Stimulated activated naive CD4-positive, alpha-beta T cell treated with Interleukin-2 at 50 U/mL for 16 hours (primary cell): Measurements from ENCODE around the gene MEGF11.

Experiments used
- DNase-seq: peaks from one replicate; lab custom pipeline; 2025; lab: John Stamatoyannopoulos, UW

MEGF11 gene

DNA sequence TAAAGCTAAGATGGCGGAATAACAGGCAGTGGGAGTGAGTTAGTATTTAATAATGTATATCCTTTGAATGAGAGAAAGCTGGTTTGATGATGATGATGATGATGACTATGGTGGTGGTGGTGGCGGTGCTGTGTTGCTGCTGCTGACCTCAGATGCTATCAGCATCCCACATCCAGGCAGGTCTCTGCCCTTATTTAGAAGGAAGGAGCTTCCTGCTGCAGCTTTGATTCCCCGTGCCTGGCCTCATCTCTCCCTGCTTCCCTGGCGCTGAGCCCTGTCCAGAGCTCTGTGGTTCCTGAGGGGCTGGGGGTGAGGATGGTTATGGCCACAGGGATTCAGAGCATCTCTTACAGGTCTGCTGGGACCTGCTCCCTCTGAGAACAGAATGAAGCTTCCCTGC is 311.1 kb downstream of the MEGF11 start:
- no peak for DNase-seq

DNA sequence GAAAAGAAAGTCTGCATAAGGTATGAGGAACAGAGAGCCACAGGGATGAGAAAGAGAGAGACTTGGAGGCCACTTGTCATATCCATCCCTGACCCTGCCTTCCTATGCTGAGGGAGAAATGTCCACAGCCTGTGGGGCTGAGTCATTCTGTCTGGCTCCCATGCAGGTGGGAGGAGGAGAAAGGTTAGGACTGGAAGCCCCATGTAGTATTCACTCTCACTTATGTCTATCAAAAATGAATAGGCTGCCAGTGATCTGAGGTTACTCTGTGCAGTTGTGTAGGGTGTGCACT is 313.0 kb downstream of the MEGF11 start:
- DNase-seq: no peak

DNA sequence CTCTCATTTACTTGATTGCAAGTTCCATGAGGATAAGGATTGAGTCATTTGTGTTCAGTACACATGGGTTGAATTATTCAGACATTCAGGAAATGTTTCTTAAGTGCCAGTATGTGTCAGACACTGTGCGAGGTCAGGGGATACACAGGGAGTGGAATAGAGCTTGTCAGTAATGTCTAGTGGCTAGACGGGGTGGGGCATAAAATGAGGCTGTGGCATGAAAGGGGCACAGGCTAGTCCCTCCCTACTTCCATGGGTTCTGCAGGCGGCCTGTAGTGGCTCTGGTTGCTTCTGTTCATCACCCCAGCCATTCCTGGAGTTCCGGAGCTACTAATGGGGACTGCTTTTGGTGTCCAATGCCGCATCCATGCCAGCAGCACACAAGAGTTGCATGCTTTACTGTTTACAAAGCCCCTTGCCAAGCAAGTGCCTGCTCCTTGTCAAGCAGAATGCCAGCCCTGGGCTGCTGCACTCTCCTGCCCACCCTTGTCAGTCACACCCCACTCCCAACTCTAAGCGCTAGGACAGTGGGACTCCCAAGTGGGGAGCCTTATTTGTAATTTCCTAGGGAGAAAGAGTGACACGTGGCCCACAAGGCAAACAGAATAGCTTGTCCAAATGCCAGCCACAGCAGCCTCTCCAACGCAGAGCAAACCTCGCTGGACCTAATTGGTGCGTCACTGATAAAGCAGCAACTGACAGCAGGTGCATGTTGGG is 313.5 kb downstream of the MEGF11 start:
- no peak for DNase-seq

DNA sequence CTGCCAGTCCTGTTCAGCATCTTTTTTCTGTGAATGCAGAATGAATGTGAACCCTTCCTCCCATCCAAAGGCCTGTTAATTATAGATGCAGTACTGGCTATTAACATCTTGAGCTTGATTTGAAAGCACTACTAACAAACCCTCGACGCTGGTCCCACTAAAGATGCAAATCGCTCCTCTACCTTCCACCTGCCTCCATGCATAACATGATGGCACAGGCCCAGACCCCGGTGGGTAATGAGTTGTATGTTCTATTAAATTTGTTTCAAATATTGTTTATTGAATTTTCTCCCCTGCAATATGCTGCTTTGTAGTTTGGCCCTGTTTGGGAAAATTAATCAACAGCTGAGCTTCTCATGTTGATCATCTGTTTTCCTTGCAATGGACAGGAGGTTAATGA is 314.9 kb downstream of the MEGF11 start:
- DNase-seq: no peak

DNA sequence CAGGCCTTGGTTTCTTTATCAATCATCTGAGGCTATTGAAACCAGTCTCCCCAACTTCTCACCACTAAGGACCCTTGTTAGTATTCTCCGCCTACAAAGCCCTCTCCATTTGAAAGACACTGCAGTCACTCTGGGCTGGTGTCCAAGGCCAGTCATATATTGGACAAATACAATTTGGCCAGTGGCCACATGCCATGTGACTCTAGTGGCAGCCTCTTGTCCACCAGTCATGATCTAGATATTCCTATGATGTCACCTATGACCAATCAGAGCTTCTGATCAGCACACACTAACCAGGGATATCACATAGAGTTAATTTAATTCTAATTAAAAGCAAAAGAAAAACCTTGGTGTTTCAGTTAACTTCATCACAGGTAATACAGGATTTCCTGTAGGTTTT is 316.1 kb downstream of the MEGF11 start:
- no peak for DNase-seq

DNA sequence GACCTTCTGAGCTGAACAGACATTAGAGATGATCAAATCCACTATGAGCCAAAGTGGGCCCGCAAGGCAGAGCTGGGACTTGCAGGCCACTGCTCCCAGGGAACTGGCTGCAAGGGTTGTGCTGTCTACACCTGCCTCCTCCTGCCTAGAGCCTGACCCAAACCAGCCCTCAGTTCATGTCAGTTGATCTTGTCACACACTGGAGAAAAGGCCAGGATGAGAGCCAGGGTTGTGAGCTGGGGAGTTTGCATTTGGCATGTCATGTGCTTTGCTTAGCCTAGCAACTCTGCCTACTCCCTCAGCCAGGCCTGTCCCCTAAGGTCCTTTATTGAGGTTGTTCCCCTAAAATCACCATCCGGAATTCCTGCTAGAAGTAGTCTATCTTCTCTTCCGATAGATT is 316.5 kb downstream of the MEGF11 start:
- no peak for DNase-seq

DNA sequence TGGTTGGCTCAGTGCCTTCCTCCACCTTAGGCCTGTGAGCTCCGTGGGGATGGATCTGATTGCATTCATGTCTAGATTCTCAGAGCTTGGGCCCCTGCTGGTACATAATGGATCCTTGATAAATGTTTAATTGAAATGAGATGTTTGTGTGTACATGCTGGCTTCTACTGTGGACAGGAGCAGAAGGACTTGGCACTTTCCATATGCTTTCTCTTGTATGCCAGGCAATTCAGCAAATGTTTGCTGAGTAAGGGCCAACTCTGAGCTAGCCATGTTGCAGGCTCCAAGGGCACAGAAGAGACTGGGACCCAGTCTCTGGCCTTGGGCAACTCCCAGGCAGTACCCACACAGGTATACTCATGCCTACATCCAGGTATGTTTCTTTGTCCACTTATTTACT is 317.3 kb downstream of the MEGF11 start:
- no peak for DNase-seq

DNA sequence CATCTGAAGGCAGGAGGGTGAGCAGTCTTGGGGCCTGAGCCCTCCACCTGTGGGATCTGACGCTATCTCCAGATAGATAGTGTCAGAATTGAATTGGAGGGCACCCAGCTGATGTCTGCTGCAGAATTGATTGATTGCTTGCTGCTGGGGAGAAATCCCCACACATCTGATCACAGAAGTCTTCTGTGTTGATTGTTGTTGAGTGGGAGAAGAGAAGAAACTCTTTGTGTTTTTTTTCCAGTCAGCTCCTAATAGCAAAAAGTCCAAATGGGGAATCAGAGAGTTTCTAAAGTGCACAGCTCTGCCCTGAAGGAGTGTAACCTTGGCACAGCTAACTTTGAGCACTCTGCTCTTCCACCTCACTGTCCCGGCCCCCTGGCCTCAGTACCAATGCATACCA is 318.2 kb downstream of the MEGF11 start:
- DNase-seq: no peak

DNA sequence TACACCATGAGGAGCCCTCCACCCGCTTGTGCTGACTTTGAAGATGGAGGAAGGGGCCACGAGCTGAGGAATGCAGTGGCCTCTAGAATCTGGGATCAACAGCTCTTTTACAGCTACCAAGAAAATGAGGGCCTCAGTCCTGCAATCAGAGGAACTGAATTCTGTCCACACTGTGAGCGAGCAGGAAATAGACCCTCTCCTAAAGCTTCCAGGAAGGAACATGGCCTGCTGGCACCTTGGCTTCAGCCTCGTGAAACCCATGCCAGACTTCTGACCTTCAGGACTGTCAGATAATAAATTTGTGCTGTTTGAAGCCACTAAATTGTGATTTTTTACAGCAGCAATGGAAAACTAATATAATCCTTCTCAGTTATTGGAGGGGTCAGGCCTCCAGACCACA is 322.3 kb downstream of the MEGF11 start:
- DNase-seq: no peak

DNA sequence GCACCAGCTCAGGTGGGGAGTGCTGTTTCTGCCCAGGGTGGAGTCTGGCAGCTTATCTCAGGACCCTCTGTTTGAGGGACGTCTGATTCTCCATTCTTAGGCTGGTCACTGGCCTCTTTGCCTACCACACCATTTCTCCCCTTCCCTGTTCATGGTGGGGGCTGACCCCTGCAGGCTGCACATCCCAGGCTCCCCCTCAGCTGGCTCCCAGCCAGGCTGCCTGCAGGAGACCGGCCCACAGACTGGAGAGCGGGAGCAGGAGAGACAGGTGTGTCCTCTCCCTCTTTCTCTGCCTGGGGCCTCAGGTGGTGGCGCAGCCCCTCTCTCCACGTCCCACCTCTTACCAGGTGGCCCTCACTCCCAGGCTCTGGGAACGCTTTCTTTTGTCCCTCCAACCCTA is 323.4 kb downstream of the MEGF11 start:
- DNase-seq: no peak

DNA sequence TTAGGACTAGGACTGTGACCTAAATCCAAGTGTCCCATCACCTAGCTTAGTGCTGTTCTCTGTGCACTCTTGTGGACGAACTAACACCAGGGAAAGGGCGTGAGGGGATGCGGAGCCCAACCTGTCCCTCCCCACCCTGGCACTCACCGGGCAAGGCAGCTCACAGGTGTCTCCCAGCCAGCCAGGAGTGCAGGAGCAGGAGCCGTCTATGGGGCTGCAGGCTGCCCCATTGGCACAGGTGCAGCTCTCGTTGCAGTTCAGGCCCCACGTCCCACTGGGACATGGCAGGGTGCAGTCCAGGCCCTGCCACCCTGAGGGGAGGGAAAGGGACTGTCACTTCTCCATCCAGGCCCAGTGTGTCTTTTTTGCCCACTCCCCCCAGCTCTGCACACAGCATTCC is 324.0 kb downstream of the MEGF11 start:
- no peak for DNase-seq

DNA sequence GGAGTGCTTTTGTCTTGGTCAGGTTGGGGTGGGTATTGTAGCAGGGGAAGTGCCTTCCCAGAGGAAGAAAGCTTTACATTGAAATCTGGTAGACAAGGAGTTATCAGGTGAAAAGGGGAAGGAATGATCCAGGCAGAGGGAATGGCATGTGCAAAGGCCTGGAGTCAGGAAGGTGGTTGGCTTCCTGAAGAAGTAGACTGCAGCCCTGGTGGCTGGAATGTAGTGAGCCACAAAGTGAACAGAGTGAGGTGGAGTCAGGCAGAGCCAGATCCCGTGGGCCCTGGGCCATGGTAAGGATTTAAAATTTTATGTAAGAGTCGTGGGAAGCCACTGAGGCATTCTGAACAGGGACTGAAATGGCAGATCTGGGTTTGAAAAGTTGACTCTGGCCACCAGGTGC is 326.0 kb downstream of the MEGF11 start:
- DNase-seq: no peak

DNA sequence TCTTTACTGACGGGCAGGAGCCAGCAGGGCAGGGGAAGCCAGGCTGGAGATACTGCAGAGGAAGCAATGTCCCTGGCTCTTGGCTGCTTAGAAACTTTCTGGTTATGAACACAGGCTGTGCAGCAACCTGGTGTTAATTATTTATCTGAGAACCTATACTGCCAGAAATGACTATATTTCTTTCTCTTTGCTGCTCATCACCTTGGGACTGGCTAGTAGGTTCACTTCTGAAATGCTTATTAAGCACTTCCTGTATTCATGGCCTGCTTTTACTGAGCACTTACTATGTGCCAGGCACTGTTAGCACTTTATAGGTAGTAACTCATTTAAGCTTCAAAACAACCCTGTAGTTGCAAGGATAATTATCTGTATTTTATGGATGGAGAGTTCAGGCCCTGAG is 326.7 kb downstream of the MEGF11 start:
- no peak for DNase-seq

DNA sequence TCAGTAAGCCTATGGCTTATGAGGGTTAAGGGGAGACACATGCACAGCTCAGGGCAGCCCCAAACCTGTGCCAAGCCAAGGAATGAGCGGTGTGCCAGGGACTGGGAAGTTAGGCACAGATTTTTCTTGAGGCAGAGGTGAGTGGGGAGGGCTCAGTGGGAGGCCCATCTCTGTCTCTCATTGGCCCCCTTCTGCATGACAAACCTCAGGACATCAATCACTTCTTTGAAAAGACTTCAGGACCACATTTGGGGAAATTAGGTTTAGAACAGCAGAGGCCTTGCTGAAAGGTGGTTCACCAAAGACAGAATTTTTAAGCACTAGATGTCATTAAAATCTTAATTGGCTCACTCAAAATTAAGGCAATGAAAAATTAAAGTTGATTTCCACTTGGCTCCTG is 327.1 kb downstream of the MEGF11 start:
- no peak for DNase-seq

DNA sequence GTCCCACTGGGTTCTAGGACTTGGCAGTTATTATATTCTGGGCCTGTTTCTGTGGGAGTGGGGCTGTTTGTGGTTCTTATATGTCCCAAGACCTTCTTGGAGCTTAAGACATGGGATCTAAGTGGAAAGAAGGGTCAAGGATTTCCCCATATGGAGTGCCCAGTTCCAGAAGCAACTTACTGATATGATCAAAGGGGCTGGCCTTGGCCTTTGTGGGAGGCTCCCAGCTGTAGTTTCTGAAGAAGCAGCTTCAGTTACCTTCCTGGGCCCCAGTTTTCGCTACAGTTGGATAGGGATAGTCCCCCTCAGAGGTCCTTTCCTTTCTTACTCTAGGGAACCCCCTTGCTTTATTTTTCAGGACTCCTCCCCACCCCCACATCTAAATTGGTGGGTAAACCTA is 328.2 kb downstream of the MEGF11 start:
- DNase-seq: no peak

DNA sequence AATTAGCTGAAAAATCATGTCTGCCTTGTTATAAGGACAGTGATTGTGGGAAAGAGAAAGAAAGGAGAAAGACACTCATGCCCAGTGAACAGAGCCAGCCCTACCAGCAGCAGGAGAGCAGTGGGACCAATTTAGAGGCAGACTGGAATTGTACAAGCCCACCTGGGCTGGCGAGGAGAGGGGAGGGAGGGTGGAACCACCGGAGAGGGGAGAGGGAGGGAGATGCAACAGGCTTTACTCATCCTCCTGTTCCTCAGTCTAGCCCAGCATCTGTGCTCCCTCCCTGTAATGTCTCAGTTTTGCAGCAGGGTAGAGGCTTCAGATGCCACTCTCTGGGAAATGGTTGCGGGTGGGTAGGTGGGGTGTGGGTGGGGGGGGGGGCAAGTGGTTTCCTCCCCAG is 329.5 kb downstream of the MEGF11 start:
- no peak for DNase-seq

DNA sequence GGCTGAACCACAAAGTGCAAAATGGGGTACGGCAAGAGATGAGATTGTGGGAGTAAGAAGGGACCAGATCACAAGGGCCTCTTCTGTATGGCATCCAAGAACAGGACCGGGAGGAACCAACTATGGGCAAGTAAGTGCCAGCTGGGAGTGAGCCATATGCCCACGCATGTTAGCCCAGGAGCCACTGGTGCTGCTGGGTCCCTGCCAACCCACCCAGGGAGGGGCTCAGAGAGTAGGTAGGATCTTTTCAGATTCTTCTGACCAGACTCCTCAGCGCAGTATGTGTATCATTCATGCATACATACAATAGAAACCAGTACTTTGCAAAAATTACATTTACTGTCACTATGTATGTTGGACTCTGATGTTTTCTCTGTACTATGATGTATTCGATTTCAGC is 330.3 kb downstream of the MEGF11 start:
- no peak for DNase-seq

DNA sequence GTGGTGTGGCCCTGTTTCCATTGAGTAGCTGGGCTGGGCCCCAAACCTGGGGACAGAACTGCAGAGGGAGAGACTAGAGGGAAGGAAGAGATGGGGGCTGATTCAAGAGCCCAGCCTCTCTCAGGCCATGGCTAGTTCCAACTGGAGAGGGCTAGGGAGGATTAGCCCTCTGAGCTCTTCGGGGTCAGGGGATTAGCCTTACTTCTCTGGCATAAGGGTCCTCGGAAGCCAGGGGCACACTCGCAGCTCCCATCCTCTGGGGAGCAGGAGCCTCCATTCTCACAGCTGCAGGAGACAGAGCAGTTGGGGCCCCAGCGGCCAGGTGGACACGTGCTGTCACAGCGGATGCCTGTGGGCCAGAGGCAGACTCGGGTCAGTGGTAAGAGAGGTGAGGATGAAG is 330.9 kb downstream of the MEGF11 start:
- DNase-seq: no peak

DNA sequence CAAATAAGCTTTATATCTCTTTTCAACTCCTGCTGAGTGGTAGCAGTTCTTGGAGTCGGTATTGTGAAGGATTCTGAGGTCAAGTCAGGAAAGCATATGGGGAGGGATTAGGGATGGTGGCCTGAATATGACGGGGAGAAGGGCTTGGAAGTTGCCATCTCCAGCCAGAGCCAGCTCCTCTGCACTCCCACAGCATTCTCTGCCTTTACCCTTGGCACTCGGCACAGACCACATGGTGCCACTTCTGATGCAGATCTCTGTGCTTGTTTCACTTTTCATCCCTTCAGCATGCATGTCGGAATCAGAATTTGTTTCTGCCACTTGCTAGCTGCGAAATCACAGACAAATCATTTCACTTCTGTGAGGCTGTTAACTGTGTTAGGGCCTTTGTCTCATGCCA is 331.8 kb downstream of the MEGF11 start:
- DNase-seq: no peak

DNA sequence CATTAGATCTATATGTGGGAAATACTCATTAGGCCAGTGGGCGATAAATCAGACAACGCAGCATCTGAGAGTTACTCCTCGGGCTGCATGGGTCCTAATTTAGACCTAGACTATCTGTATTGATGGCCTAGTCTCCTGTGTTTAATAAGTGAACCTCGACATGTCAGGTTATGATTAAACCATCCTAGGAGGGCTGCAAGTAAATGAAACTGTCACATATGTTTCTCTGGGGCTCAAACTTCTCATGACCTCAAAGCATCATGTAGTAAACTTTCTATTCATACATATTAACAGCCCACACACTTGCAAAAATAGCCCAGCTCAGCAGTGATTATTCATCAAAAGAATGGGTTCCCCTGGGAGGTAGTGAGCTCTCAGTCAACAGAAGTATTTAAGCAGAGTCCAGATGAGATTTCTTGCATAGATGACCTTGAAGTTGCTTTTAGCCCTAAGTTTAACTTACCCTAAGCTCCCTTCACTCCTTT is 332.7 kb downstream of the MEGF11 start:
- DNase-seq: no peak

DNA sequence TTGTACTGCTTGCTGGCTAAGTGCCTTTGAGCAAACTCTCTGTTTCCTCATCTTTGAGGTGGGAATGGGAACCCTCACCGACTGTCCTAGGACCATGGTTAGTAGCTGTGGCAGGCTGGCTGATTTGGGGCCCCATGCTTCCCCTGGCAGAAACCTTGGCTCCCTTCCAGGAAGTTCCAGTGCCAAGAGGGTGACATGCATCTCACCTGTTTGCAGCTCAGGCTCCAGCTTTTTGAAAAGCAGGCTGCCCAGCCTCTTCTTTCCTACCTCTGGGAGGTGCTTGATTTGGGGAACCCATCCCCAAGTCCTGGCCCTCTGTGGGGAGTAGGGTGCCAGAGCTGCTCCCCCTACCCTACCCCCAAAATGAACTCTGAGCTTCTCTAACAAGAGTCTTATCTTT is 333.4 kb downstream of the MEGF11 start:
- no peak for DNase-seq

DNA sequence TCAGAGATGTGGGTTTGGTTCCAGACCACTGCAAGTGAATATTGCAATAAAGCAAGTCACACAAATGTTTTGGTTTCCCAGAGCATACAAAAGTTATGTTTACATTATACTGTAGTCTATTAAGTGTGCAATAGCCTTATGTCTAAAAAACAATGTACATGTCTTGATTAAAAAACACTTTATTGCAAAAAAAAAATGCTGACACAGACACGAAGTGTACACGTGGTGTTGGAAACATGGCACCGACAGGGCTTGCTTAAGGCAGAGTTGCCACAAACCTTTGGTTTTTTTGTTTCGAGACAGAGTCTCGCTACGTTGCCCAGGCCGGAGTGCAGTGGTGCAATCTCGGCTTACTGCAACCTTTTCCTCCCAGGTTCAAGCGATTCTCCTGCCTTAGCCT is 334.2 kb downstream of the MEGF11 start:
- no peak for DNase-seq

DNA sequence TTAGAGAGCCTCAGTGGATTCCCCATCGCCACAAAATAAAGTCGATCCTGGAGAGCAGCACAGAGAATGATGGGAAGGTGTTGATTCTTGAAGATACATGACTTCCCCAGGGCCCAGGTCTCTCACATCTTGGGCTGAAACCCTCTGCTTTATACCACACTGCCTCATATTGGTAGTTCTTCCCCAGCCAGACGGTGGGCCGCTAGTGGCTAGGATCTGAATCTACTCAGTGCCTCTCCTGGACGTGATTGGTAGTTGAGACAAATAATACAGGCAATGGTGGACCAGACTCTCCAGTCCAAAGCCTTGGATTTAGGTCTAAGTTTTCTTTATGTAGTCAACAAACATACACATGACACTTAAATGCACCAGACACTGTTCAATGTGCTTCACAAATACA is 334.6 kb downstream of the MEGF11 start:
- no peak for DNase-seq

DNA sequence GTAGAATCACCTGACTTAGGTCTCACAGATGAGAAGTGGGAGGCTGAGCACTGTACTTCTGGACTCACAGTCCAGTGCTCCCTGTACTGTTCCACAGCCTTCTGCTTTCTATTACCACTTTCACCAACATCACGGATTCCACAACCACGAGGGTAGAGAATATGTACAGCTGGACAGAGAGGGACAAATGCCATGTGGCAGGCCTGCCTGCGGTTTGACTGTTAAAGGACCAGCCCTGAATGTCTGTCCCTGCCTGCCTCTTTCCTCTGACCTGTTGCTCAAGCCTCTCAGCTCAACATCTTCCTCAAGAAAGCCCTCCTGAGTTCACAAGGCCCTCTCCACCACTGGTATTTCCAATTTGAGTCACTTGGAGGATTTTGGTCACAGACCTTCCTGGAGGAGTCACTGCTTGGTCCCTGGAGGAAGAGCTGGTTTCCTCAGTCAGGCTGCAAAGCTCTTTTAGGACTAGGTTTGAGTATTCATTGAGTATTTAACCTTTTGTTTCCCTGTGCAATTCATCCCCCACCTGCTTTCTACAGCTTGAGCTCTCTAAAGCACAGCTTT is 335.1 kb downstream of the MEGF11 start:
- no peak for DNase-seq
